ENCODE measurements around the gene HAL.

DNA sequence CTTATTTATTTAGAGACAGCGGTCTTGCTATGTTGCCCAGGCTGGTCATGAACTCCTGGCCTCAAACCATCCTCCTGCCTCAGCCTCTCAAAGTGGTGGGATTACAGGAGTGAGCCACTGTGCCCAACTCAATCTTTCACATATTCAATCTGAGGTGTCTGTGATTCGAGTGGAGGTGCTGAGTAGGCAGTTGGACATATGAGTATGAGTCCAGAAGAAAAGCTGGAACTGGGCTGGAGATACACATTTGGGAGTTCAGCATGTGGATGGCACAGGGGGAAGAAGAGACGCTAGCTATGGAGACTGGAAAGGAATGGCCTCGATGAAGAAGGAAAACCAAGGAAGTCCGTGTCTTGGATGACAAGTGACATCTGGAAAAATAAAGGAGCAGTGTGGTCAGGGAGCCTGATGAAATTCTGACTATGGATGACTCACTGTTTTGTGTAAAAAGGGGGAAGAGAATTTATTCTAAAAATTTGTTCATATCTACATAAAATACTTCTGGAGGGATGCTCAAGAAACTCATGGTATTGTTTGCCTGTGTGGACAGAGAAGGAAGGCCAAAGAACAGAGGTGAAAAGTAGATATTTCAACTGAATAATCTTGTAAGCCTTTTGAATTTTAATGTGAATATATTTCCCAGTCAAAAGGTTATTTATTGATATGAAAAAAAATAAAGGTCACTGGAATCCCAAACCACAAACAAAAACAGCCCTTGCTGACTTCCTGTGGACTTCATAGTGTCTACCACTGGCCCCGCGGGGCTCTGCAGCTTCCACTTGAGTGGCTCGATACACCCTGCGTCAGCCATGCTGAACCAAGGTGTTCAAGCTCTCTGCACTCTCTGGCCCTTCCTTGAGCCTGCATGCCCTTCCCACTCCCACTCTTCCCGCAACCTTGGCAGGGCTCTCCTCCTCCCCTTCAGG lies 48.1 kb upstream of the HAL start:
- TF ChIP-seq POLR2A (IDR thresholded peaks at IDR 0.05; ENCODE audit: low read depth, low read length) (no peak), RCOR1 (IDR thresholded peaks at IDR 0.05; ENCODE audit: insufficient replicate concordance, low read length) (no peak), CEBPB (IDR thresholded peaks at IDR 0.05; ENCODE audit: low read depth, low read length) (peak; percentile 77), RAD21 (IDR thresholded peaks at IDR 0.05; ENCODE audit: low read length) (no peak)
- TF ChIP-seq, protein P1, sequence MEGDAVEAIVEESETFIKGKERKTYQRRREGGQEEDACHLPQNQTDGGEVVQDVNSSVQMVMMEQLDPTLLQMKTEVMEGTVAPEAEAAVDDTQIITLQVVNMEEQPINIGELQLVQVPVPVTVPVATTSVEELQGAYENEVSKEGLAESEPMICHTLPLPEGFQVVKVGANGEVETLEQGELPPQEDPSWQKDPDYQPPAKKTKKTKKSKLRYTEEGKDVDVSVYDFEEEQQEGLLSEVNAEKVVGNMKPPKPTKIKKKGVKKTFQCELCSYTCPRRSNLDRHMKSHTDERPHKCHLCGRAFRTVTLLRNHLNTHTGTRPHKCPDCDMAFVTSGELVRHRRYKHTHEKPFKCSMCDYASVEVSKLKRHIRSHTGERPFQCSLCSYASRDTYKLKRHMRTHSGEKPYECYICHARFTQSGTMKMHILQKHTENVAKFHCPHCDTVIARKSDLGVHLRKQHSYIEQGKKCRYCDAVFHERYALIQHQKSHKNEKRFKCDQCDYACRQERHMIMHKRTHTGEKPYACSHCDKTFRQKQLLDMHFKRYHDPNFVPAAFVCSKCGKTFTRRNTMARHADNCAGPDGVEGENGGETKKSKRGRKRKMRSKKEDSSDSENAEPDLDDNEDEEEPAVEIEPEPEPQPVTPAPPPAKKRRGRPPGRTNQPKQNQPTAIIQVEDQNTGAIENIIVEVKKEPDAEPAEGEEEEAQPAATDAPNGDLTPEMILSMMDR (conservative IDR thresholded peaks at IDR 0.05; ENCODE audit: low read depth, low read length), result no peak
